ELF-1 (cell line): ENCODE data around the gene SCNN1B.
A peak's percentile ranks its signal among the peaks of the same experiment; 100 is the strongest.
"Not testable (repeated sequence)": the region's sequence is repeated elsewhere in the genome, so short reads cannot be mapped to it uniquely, and the experiment has no call there.

ENCODE experiments used
- DNase-seq: peaks from one replicate; pipeline ENCODE4 v3.0.0-alpha.2; 2016; ENCODE audit warnings: low read depth, low spot score

Gene SCNN1B

GRCh38 chr16:23379707-23380106, 77.6 kb downstream of the SCNN1B start:
- DNase-seq: no peak

- no peak for DNase-seq
Observed at GRCh38 chr16:23380501-23380951, 78.4 kb downstream of the SCNN1B start.

GRCh38 chr16:23381702-23382101, 79.6 kb downstream of the SCNN1B start:
- DNase-seq: not testable (repeated sequence)

- no peak for DNase-seq
Observed at GRCh38 chr16:23382279-23382678, 80.2 kb downstream of the SCNN1B start.

GRCh38 chr16:23383881-23384280, 81.8 kb downstream of the SCNN1B start:
- no peak for DNase-seq

GRCh38 chr16:23384878-23385277, 82.8 kb downstream of the SCNN1B start:
- DNase-seq: no peak

- DNase-seq: no peak
Observed at GRCh38 chr16:23385441-23385840, 83.3 kb downstream of the SCNN1B start.

GRCh38 chr16:23387666-23388065, 85.6 kb downstream of the SCNN1B start:
- DNase-seq: no peak

- no peak for DNase-seq
Observed at GRCh38 chr16:23388786-23389185, 86.7 kb downstream of the SCNN1B start.

- DNase-seq: no peak
Observed at GRCh38 chr16:23389201-23389600, 87.1 kb downstream of the SCNN1B start.

GRCh38 chr16:23389936-23390335, 87.8 kb downstream of the SCNN1B start:
- DNase-seq: not testable (repeated sequence)

GRCh38 chr16:23391381-23392222, 89.5 kb downstream of the SCNN1B start:
- no peak for DNase-seq

GRCh38 chr16:23392223-23392600, 90.1 kb downstream of the SCNN1B start:
- no peak for DNase-seq

GRCh38 chr16:23394141-23394831, 92.2 kb downstream of the SCNN1B start:
- DNase-seq: no peak

- DNase-seq: no peak
Observed at GRCh38 chr16:23395732-23396131, 93.6 kb downstream of the SCNN1B start.

GRCh38 chr16:23397464-23397863, 95.4 kb downstream of the SCNN1B start:
- no peak for DNase-seq

GRCh38 chr16:23398987-23399805, 97.1 kb downstream of the SCNN1B start:
- peak; percentile 92 for DNase-seq

- DNase-seq: not testable (repeated sequence)
Observed at GRCh38 chr16:23400447-23400846, 98.3 kb downstream of the SCNN1B start.

- DNase-seq: no peak
Observed at GRCh38 chr16:23401139-23401538, 99.0 kb downstream of the SCNN1B start.

GRCh38 chr16:23402100-23402499, 100.0 kb downstream of the SCNN1B start:
- no peak for DNase-seq

- no peak for DNase-seq
Observed at GRCh38 chr16:23403547-23403946, 101.4 kb downstream of the SCNN1B start.

GRCh38 chr16:23406024-23406423, 103.9 kb downstream of the SCNN1B start:
- DNase-seq: no peak
